Esophagus muscularis mucosa (tissue), 4 donors: ENCODE data around the gene ISY1.

Source experiments
- CTCF ChIP-seq, 3 experiments: fragments of 200-600 bp in 2 of 3; fragments of 450-650 bp in 1 of 3; sonication (generic) in 2 of 3; IDR thresholded peaks; one replicate each; pipeline ENCODE4 v1.5.1; 2017 to 2019; ENCODE audit warnings: antibody characterized with exemption in 3 of 3, mild to moderate bottlenecking in 2 of 3, moderate library complexity in 1 of 3
- EP300 ChIP-seq: sonication (generic); formaldehyde crosslinking; IDR thresholded peaks from one replicate; pipeline ENCODE4 v1.6.1; 2017; ENCODE audit warnings: antibody characterized with exemption
- POLR2A ChIP-seq: fragments of 450-650 bp; IDR thresholded peaks from one replicate; pipeline ENCODE4 v1.6.1; 2017; ENCODE audit warnings: antibody characterized with exemption, moderate library complexity, mild to moderate bottlenecking, low read depth
- POLR2AphosphoS5 ChIP-seq, 2 donors: sonication (generic); formaldehyde crosslinking; IDR thresholded peaks; one replicate each; pipeline ENCODE4 v1.6.1; 2017; ENCODE audit warnings: antibody characterized with exemption in 2 of 2

- TF ChIP-seq CTCF (IDR thresholded peaks at IDR 0.05): no peak
- no peak for TF ChIP-seq EP300
- TF ChIP-seq POLR2A: no peak
- no peak for TF ChIP-seq POLR2AphosphoS5 (IDR thresholded peaks at IDR 0.05)
These were observed 21.7 kb upstream of the ISY1 start for GRCh38 chr3:129182390-129183185.
